A549 (cell line): ENCODE data around the gene CD200R1L.

Source experiments
- CHD2 ChIP-seq: fragments of 150-350 bp; IDR thresholded peaks from 2 replicates; pipeline ENCODE4 v1.6.1; 2014; ENCODE audit warnings: low read length; ENCODE audit not compliant: partially characterized antibody
- CTCF ChIP-seq: fragments of >200 bp; sonication (Bioruptor Twin); formaldehyde crosslinking; IDR thresholded peaks from 3 replicates; pipeline ENCODE4 v1.5.1; 2016
- EP300 ChIP-seq, 2 experiments: fragments of >200 bp; sonication (Bioruptor Twin); formaldehyde crosslinking; IDR thresholded peaks; 2 replicates in 1 of 2; 3 replicates in 1 of 2; pipeline ENCODE4 v1.6.1; 2016 to 2017
- MAFK ChIP-seq: fragments of 450-650 bp; IDR thresholded peaks from 2 replicates; pipeline ENCODE4 v1.6.1; 2014; ENCODE audit not compliant: partially characterized antibody
- MAX ChIP-seq: IDR thresholded peaks from 2 replicates; pipeline ENCODE4 v1.6.1; 2012
- PBX3 ChIP-seq: IDR thresholded peaks from 2 replicates; pipeline ENCODE4 v1.6.1; 2012
- USF2 ChIP-seq: fragments of 450-650 bp; IDR thresholded peaks from 2 replicates; pipeline ENCODE4 v1.6.1; 2014; ENCODE audit warnings: antibody characterized with exemption

- TF ChIP-seq USF2 (no peak), CTCF (no peak), EP300 (IDR thresholded peaks at IDR 0.05) (no peak), CHD2 (no peak), MAFK (peak; percentile 55), MAX (no peak), PBX3 (no peak)
These were observed 66.8 kb downstream of the CD200R1L start for GRCh38 chr3:112779558-112780480.
